ENCODE measurements around the gene ZNF774.

The ZNF774 gene

DNA sequence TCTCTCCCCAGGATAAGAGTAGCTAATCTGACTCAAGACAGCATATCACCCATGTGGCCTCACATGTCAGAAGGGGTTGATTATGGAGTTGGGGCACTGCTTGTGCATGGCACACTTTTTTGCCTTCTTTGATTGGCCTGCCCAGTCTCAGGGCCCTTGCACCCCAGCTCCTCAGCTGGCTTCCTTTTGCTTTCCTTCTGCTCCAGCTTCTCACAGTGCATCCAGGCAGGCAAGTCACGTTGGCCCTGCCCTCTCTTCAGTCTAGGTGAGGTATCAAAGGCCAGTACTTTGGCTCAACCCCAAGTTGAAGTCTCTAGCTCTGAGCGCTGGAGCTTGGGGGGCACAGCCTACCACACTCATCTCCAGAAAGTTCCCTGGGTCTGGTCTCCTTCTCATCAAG, 44.4 kb upstream of the ZNF774 start:
- no peak overlapping the region for H3K4me2 ChIP-seq (ENCODE audit: low read length, poor library complexity, severe bottlenecking)
- H3K27ac ChIP-seq (ENCODE audit: low read length, poor library complexity, severe bottlenecking), result no peak overlapping the region
- no peak overlapping the region for H4K91ac ChIP-seq (ENCODE audit: low read length)
- H2AK5ac ChIP-seq (ENCODE audit: low read length, severe bottlenecking), result no peak overlapping the region
- no peak overlapping the region for H3K4ac ChIP-seq (ENCODE audit: low read depth in 1 of 2, low read length in 2 of 2)
- H3K23ac ChIP-seq (ENCODE audit: low read length in 2 of 2), result no peak overlapping the region
- H3K9ac ChIP-seq (ENCODE audit: low read length), result no peak overlapping the region
- no peak overlapping the region for H2AFZ ChIP-seq (ENCODE audit: low read depth, low read length)
- 79% methylated on average over 1 of the region's 2 CpGs for WGBS
- H3K14ac ChIP-seq (ENCODE audit: low read length in 2 of 2), result no peak overlapping the region
- DNase-seq, result no peak
- no peaks in the 10 kb centered on the region for H3K27me3 ChIP-seq (ENCODE audit: control insufficient read depth in 1 of 2, insufficient read depth in 1 of 2, low read length in 2 of 2)
- H2BK5ac ChIP-seq (ENCODE audit: low read depth, low read length, poor library complexity, severe bottlenecking), result no peak overlapping the region
- no peaks in the 10 kb centered on the region for H3K4me1 ChIP-seq (ENCODE audit: control insufficient read depth, insufficient read depth, low read depth, low read length)
- no peak overlapping the region for H2BK12ac ChIP-seq (ENCODE audit: low read length in 2 of 2)
- no peak overlapping the region for H3K18ac ChIP-seq (ENCODE audit: low read depth in 1 of 2, low read length in 2 of 2)
- H3K79me1 ChIP-seq (replicated peaks; ENCODE audit: low read length, poor library complexity, severe bottlenecking), result no peaks in the 10 kb centered on the region
- no peaks in the 10 kb centered on the region for H3K9me3 ChIP-seq (ENCODE audit: control insufficient read depth, low read length)
- no peak overlapping the region for H2BK15ac ChIP-seq (ENCODE audit: low read depth, poor library complexity, severe bottlenecking)
- no peak overlapping the region for H3K4me3 ChIP-seq (ENCODE audit: insufficient read depth in 1 of 2, low read depth in 1 of 2, low read length in 2 of 2)
- H4K8ac ChIP-seq (ENCODE audit: low read length), result no peak overlapping the region
- no peaks in the 10 kb centered on the region for H3K36me3 ChIP-seq (ENCODE audit: control insufficient read depth in 1 of 2, insufficient read depth in 2 of 2, low read depth in 1 of 2, low read length in 2 of 2)
- H2BK120ac ChIP-seq (ENCODE audit: low read depth, low read length), result no peak overlapping the region

DNA sequence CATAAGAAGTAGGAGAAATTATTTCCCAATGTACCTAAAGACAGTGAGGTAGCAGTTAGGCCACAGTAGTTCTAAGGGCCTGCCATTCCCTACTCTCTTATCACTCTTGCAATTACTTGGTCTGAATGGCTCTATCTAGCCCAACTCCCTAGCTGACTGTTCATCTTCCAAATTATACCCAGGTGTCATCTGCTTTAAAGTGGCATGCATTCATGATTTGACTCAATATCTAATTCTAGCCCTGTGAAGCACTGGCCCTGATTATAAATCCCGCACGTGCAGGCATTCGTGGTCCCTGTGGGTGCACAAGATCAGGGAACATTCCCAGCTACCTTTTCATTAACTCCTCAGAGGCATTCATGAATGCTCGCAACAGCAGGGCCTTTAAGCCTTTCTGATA, 43.1 kb upstream of the ZNF774 start:
- WGBS, result 96% methylated on average over 4 of the region's 4 CpGs
- Histone ChIP-seq H3K14ac (ENCODE audit: low read length in 2 of 2) (no peak overlapping the region), H4K91ac (ENCODE audit: low read length) (no peak overlapping the region), H3K18ac (ENCODE audit: low read depth in 1 of 2, low read length in 2 of 2) (no peak overlapping the region), H3K4me2 (ENCODE audit: low read length, poor library complexity, severe bottlenecking) (no peak overlapping the region), H3K4me1 (ENCODE audit: control insufficient read depth, insufficient read depth, low read depth, low read length) (no peaks in the 10 kb centered on the region), H2BK5ac (ENCODE audit: low read depth, low read length, poor library complexity, severe bottlenecking) (no peak overlapping the region), H2BK15ac (ENCODE audit: low read depth, poor library complexity, severe bottlenecking) (no peak overlapping the region), H3K4ac (ENCODE audit: low read depth in 1 of 2, low read length in 2 of 2) (no peak overlapping the region), H3K27me3 (ENCODE audit: control insufficient read depth in 1 of 2, insufficient read depth in 1 of 2, low read length in 2 of 2) (no peaks in the 10 kb centered on the region), H3K79me1 (replicated peaks; ENCODE audit: low read length, poor library complexity, severe bottlenecking) (no peaks in the 10 kb centered on the region), H3K23ac (ENCODE audit: low read length in 2 of 2) (no peak overlapping the region), H3K36me3 (ENCODE audit: control insufficient read depth in 1 of 2, insufficient read depth in 2 of 2, low read depth in 1 of 2, low read length in 2 of 2) (no peaks in the 10 kb centered on the region), H3K9me3 (ENCODE audit: control insufficient read depth, low read length) (no peaks in the 10 kb centered on the region), H3K4me3 (ENCODE audit: insufficient read depth in 1 of 2, low read depth in 1 of 2, low read length in 2 of 2) (no peak overlapping the region), H2BK120ac (ENCODE audit: low read depth, low read length) (no peak overlapping the region), H2AFZ (ENCODE audit: low read depth, low read length) (no peak overlapping the region), H2BK12ac (ENCODE audit: low read length in 2 of 2) (no peak overlapping the region), H4K8ac (ENCODE audit: low read length) (no peak overlapping the region), H2AK5ac (ENCODE audit: low read length, severe bottlenecking) (no peak overlapping the region), H3K27ac (ENCODE audit: low read length, poor library complexity, severe bottlenecking) (no peak overlapping the region), H3K9ac (ENCODE audit: low read length) (no peak overlapping the region)
- no peak for DNase-seq

GRCh38 chr15:90315278-90315982, 36.7 kb upstream of the ZNF774 start:
- no peak overlapping the region for H3K27ac ChIP-seq (ENCODE audit: low read length, poor library complexity, severe bottlenecking)
- H3K36me3 ChIP-seq (ENCODE audit: control insufficient read depth in 1 of 2, insufficient read depth in 2 of 2, low read depth in 1 of 2, low read length in 2 of 2), result no peaks in the 10 kb centered on the region
- no peak overlapping the region for H2BK5ac ChIP-seq (ENCODE audit: low read depth, low read length, poor library complexity, severe bottlenecking)
- no peak overlapping the region for H3K4me2 ChIP-seq (ENCODE audit: low read length, poor library complexity, severe bottlenecking)
- H2BK120ac ChIP-seq (ENCODE audit: low read depth, low read length), result no peak overlapping the region
- peaks cover 1% of the 10 kb centered on the region for H3K4me1 ChIP-seq (ENCODE audit: control insufficient read depth, insufficient read depth, low read depth, low read length)
- 80% methylated on average over 4 of the region's 5 CpGs for WGBS
- no peak overlapping the region for H3K14ac ChIP-seq (ENCODE audit: low read length in 2 of 2)
- H4K8ac ChIP-seq (ENCODE audit: low read length), result no peak overlapping the region
- no peak overlapping the region for H2AFZ ChIP-seq (ENCODE audit: low read depth, low read length)
- DNase-seq, result peak; percentile 84
- no peak overlapping the region for H4K91ac ChIP-seq (ENCODE audit: low read length)
- H3K9ac ChIP-seq (ENCODE audit: low read length), result peak overlapping the region; percentile 32
- peak overlapping the region in 1 of 2 experiments; percentile 11 for H2BK12ac ChIP-seq (ENCODE audit: low read length in 2 of 2)
- no peak overlapping the region for H3K4me3 ChIP-seq (ENCODE audit: insufficient read depth in 1 of 2, low read depth in 1 of 2, low read length in 2 of 2)
- no peak overlapping the region for H3K23ac ChIP-seq (ENCODE audit: low read length in 2 of 2)
- H3K9me3 ChIP-seq (ENCODE audit: control insufficient read depth, low read length), result no peaks in the 10 kb centered on the region
- H3K79me1 ChIP-seq (replicated peaks; ENCODE audit: low read length, poor library complexity, severe bottlenecking), result no peaks in the 10 kb centered on the region
- H3K4ac ChIP-seq (ENCODE audit: low read depth in 1 of 2, low read length in 2 of 2), result no peak overlapping the region
- H2BK15ac ChIP-seq (ENCODE audit: low read depth, poor library complexity, severe bottlenecking), result peak overlapping the region; percentile 12
- peak overlapping the region in 1 of 2 experiments; percentile 33 for H3K18ac ChIP-seq (ENCODE audit: low read depth in 1 of 2, low read length in 2 of 2)
- H2AK5ac ChIP-seq (ENCODE audit: low read length, severe bottlenecking), result no peak overlapping the region
- H3K27me3 ChIP-seq (ENCODE audit: control insufficient read depth in 1 of 2, insufficient read depth in 1 of 2, low read length in 2 of 2), result no peaks in the 10 kb centered on the region

GRCh38 chr15:90316139-90316538, 35.9 kb upstream of the ZNF774 start:
- H3K4me1 ChIP-seq (ENCODE audit: control insufficient read depth, insufficient read depth, low read depth, low read length), result peaks cover 1% of the 10 kb centered on the region
- H4K91ac ChIP-seq (ENCODE audit: low read length), result no peak overlapping the region
- H3K4me3 ChIP-seq (ENCODE audit: insufficient read depth in 1 of 2, low read depth in 1 of 2, low read length in 2 of 2), result no peak overlapping the region
- no peak for DNase-seq
- H2AFZ ChIP-seq (ENCODE audit: low read depth, low read length), result no peak overlapping the region
- H3K14ac ChIP-seq (ENCODE audit: low read length in 2 of 2), result no peak overlapping the region
- no peak overlapping the region for H3K18ac ChIP-seq (ENCODE audit: low read depth in 1 of 2, low read length in 2 of 2)
- H3K9me3 ChIP-seq (ENCODE audit: control insufficient read depth, low read length), result no peaks in the 10 kb centered on the region
- H2BK120ac ChIP-seq (ENCODE audit: low read depth, low read length), result no peak overlapping the region
- no peak overlapping the region for H2BK12ac ChIP-seq (ENCODE audit: low read length in 2 of 2)
- H3K4me2 ChIP-seq (ENCODE audit: low read length, poor library complexity, severe bottlenecking), result no peak overlapping the region
- H3K36me3 ChIP-seq (ENCODE audit: control insufficient read depth in 1 of 2, insufficient read depth in 2 of 2, low read depth in 1 of 2, low read length in 2 of 2), result no peaks in the 10 kb centered on the region
- no peak overlapping the region for H2BK5ac ChIP-seq (ENCODE audit: low read depth, low read length, poor library complexity, severe bottlenecking)
- no peak overlapping the region for H3K23ac ChIP-seq (ENCODE audit: low read length in 2 of 2)
- H3K4ac ChIP-seq (ENCODE audit: low read depth in 1 of 2, low read length in 2 of 2), result no peak overlapping the region
- no peak overlapping the region for H2BK15ac ChIP-seq (ENCODE audit: low read depth, poor library complexity, severe bottlenecking)
- no peak overlapping the region for H4K8ac ChIP-seq (ENCODE audit: low read length)
- 85% methylated on average over 4 of the region's 4 CpGs for WGBS
- H3K27me3 ChIP-seq (ENCODE audit: control insufficient read depth in 1 of 2, insufficient read depth in 1 of 2, low read length in 2 of 2), result no peaks in the 10 kb centered on the region
- H3K79me1 ChIP-seq (replicated peaks; ENCODE audit: low read length, poor library complexity, severe bottlenecking), result no peaks in the 10 kb centered on the region
- H2AK5ac ChIP-seq (ENCODE audit: low read length, severe bottlenecking), result no peak overlapping the region
- peak overlapping the region; percentile 32 for H3K9ac ChIP-seq (ENCODE audit: low read length)
- no peak overlapping the region for H3K27ac ChIP-seq (ENCODE audit: low read length, poor library complexity, severe bottlenecking)

Measured in mesenchymal stem cell (in vitro differentiated cells and primary cell).